GM19099 (cell line): ENCODE results near the gene C2CD4C.

Experiments
- POLR2A ChIP-seq: IDR thresholded peaks from 3 replicates; pipeline ENCODE4 v1.6.1; 2011; ENCODE audit warnings: low read depth; ENCODE audit not compliant: insufficient read length; ENCODE audit errors: extremely low read depth

C2CD4C gene

DNA sequence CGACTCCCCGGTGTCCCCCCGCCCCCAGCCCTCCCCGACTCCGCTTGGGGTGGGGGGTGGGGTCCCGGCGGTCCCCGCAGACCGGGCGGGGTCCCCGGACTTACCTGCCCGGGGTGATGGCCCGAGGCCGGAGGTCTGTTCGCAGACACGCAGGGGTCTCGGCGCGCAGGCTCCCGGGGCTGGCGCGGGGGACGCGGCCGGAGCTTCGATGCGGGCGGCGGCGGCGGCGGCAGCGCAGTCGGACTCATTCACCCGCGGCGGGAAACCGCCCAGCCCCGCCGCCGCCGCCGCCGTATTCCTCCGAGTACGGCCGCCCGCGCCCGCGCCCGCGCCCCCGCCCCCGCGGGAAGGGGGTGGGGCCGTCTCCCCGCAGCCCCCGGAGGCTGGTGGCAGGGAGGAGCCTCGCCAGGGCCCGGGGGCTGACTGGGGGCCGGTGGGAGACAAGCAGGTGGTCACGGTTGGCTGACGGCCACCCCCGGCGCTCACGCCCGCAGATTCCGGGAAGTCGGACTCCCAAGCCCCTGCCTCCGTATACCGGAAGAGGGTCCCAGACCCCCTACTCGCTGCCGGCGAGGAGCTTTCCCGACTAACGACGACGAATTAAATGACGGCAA is at the start of gene C2CD4C:
TSS of gene C2CD4C (minus strand) at position 246 of the 614 bp plus-strand sequence. CDS start 786 bp downstream, outside the sequence.
- no peak for TF ChIP-seq POLR2A

DNA sequence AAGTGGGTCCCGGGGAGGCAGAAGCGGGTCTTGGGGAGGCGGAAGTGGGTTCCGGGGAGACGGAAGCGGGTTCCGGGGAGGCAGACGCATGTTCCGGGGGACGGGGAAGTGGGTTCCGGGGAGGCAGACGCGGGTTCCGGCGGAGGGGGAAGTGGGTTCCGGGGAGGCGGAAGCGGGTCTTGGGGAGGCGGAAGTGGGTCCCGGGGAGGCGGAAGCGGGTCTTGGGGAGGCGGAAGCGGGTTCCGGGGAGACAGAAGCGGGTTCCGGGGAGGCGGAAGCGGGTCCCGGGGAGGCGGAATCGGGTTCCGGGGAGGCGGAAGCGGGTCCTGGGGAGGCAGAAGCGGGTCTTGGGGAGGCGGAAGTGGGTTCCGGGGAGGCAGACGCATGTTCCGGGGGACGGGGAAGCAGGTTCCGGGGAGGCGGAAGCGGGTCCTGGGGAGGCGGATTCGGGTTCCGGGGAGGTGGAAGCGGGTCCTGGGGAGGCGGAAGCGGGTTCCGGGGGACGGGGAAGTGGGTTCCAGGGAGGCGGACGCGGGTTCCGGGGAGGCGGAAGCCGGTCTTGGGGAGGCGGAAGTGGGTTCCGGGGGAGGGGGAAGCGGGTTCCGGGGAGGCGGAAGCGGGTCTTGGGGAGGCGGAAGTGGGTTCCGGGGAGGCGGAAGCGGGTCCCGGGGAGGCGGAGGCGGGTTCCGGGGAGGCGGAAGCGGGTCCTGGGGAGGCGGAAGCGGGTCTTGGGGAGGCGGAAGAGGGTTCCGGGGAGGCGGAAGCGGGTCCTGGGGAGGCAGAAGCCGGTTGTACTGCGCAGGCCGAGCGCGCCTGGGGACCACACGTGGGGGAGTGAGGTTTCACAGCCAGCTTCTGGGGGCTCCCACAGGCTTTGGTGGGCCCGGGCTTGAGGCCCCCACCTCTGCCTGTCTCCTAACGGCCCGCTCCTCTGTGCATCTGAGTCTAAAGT is 49.4 kb upstream of the C2CD4C start:
- TF ChIP-seq POLR2A: no peak

- no peak for TF ChIP-seq POLR2A
Observed at GRCh38 chr19:457636-458035, 48.7 kb upstream of the C2CD4C start.

DNA sequence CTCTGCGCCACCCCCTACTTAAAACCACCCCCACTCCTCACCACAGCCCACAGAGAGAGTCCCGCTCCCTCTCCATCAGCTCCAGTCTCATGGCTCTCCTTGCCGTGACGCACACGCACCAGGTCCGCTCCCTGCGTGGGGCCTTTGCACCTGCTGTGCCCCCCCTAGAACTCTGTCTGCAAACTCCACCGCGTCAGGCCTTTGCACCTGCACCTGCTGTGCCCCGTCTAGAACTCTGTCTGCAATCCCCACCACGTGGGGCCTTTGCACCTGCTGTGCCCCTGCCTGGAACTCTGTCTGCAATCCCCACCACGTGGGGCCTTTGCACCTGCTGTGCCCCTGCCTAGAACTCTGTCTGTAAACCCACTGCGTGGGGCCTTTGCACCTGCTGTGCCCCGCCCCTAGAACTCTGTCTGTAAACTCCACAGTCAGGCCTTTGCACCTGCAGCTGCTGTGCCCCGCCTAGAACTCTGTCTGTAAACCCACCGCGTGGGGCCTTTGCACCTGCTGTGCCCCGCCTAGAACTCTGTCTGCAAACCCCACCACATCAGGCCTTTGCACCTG is 47.7 kb upstream of the C2CD4C start:
- no peak for TF ChIP-seq POLR2A

DNA sequence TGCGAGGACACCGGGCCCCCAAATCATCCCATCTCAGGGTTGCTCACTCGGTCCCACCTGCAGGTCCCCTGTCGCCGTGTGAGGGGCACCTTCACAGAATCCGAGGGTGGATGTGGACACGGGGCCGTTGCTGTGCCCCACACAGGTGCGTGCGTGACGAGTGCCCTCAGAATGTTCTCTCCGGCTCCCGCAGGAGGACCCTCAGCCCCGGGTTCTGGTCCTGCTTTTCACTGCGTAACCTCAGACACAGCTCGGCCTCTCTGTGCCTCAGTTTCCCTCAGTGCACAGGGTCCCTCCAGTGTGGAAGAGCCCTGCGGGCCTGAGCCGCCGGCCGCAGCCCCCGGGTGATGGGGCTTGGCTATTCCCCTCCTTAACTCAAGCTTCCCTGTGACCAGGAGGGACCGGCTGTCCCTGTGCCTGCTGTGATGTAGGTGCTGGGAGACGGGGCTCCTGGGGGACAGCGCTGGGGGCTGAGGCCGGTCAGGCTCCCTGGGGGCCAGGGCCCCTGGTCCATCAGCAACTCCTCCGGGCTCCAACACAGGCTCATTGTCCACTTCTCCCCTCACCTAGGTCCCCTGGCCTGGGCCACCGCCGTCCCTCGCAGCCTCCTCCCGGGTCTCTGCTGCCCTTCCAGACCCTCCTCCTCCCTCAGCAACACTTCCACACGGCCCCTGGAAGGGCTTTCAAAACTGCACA is 47.1 kb upstream of the C2CD4C start:
- no peak for TF ChIP-seq POLR2A

DNA sequence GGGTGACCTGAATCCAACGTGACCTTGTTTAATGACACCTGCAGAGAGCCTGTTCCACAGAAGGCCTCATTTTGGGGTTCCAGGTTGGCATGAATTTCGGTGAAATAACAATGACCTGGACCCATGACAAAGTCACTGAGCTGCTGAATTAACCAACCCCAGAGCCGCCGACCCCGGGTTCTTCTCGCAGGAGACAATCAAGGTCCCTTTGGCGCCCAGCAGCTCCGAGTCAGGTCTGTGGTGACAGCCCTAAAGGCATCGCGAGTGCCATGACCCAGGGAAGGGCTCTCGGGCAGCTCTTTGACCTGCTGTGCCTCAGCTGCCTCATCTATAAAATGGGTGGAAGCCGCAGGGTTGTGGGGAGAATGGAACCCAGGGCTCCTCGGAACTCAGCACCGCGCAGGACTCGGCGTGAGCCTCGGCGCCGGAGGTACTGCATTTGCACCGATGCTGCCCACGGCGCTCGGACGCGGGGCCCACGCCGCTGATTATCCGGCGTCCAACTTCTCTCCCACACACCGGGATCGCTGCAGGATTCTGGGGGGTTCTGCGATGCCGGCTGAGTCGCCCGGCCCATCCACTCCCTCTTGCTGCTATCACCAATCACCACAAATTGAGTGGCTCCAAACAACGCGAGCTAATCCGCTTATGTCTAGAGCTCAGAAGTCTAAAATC is 46.2 kb upstream of the C2CD4C start:
- no peak for TF ChIP-seq POLR2A

DNA sequence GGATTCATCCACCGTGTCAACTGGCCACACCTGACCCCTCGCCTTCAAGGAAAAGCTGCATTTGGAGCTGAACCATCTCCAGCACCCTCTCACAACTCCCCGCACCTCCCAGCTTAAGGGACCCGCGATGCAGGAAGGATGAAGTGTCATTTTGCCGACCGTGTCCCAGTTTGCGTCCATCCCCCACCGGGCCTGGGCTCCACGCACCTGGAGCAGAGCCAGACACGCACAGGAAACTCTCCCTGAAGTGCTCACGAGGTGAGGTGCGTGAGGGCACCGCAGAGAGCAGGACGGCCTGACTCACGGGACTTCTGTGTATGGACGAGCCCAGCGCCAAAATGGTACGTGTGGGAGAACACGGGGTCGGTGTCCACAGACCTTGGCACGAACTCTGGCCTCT is 44.7 kb upstream of the C2CD4C start:
- no peak for TF ChIP-seq POLR2A

DNA sequence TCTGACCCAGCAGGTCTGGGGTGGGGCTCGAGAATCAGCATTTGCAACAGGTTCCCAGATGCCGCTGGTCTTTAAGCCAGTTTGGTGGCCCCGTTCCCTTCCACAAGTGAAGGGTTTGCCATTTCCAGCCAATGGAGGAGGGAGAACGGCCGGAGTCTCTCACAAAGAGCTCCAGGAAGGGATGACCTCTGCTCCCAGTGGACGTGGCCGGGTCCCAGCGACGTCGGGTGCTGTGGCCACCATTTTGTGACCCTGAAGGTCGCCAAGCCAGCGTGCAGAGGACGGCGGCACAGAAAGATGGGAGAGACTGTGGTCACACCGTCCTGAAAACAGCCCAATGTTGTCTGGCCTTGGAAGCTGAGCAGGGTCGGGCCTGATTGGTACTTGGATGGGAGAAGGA is 43.9 kb upstream of the C2CD4C start:
- no peak for TF ChIP-seq POLR2A

DNA sequence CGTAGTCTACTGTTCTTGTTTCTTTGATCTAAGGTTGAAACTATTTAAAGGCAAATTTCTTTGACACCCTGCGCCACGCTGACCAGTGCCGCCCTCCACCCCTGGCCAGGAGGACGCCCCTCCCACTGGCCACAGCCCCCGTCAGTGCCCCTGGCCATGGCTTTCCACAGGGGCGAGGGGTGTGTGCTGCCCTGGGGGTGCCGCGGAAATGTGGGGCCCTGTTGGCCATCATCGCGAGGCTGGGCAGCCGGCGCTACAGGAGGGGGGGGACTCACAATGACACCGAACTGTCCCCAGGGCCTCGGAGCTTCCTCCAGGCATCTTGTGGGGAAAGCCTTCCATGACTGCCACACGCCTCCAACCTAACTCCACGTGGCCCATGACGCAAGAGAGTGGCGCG is 41.0 kb upstream of the C2CD4C start:
- TF ChIP-seq POLR2A: no peak

DNA sequence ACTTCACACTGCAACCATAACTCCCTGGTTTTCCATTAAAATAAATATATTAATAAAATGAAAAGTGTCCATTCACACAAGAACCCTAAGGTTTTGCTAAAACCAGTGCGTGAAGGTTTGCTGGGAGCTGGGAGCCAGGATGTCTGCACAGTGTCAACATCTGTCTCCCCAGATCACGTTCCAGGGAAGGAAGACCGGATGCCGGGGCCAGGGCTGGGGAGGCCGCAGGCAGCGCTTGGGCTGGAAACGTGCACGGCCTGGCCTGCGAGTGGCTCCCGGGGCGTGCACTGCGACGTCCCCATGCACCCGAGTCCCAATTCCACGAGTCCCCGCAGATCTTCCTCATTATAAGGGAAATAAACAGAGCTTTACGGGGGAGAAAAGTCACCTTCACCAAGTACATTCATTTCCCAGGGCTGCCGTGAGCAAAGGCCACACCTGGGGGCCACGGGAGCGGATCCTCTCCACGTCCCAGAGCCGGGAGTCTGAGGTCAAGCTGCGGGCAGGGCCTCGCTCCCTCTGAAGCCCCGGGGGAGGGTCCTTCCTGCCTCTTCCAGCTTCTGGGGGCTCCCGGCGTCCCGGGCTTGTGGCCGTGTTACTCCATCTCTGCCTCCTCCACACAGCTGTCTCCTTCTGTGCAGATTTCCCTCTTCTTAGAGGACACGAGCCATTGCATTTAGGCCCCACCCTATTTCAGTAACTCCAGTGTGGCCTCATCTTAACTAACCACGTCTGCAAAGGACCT is 39.0 kb upstream of the C2CD4C start:
- no peak for TF ChIP-seq POLR2A

GRCh38 chr19:447064-447426 is 38.1 kb upstream of the C2CD4C start:
- TF ChIP-seq POLR2A: no peak

- TF ChIP-seq POLR2A: no peak
Observed at GRCh38 chr19:444677-445210, 35.8 kb upstream of the C2CD4C start.

DNA sequence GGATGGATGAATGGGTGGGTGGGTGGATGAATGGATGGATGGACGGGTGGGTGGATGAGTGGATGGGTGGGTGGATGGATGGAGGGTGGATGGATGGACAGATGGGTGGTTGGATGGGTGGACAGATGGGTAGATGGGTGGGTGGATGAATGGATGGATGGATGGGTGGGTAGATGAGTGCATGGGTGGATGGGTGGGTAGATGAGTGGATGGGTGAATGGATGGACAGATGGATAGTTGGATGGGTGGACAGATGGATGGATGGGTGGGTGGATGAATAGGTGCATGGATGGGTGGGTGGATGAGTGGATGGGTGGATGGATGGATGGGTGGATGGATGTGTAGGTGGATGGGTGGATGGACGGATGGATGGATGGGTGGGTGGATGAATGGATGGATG is 34.1 kb upstream of the C2CD4C start:
- no peak for TF ChIP-seq POLR2A

- TF ChIP-seq POLR2A: no peak
Observed at GRCh38 chr19:442085-442484, 33.1 kb upstream of the C2CD4C start.
